Pericardium fibroblast (primary cell): ENCODE results near the gene KRTAP6-3. TPM values are rescaled to one million over a fixed set of nuclear protein-coding genes. Genes with fewer than 3 reads are reported as not detected.

Source experiments
- total RNA-seq: library from RNA; depleted of rRNA; stranded (reverse); fragments of >200 nt; gene quantifications from 2 replicates; pipeline ENCODE4 v1.2.3, GENCODE V29; 2015

KRTAP6-3 gene
- total RNA-seq: not detected in 2 replicates

DNA sequence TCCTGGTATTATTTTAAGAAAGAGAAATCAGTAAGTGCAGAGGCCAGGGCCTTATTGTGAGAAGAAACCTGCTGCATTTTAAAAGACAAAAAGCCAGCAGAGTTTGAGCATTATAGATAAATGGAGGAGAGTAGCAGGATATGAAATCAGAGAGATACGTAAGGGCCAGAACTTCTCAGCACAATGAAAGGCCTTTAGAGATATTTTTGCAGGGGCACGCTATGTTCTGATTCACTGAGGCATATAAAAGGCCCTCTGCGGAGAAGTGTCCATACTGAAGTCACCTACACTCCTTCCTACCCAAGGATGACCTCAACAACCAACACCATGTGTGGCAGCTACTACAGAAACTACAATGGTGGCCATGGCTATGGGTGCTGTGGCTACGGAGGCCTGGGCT is at the start of gene KRTAP6-3:
Gene KRTAP6-3, plus strand, starts transcription at position 301 of the 400 bp plus-strand sequence. Its CDS starts 6 bp downstream, at position 307.

GRCh38 chr21:30561264-30561895 is 30.9 kb upstream of the KRTAP6-3 start, which contains the start of gene KRTAP19-7:
Gene KRTAP19-7 (minus strand): TSS chr21:30561314. CDS start chr21:30561289, 25 bp downstream.

DNA sequence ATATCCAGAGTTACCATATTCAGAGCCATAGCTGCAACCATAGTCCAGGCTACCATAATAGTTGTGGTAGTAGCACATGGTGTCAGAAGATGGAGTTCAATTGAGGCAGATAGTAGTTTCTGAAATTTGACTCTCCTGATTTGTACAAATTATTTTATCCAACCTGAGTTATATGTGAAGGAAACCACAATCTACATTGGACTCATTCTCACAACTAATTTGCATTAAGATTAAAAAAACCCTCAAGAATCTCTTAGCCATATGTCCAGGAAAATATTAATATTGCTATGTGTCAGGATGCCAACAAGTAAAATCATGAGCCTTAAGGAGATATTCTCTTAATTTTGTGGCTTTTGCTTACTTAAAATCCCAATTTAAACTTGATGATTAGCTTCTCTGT is 1.9 kb upstream of the KRTAP6-3 start, which contains the start of gene KRTAP22-2:
Gene KRTAP22-2, minus strand, starts transcription at position 101 of the 400 bp plus-strand sequence.

DNA sequence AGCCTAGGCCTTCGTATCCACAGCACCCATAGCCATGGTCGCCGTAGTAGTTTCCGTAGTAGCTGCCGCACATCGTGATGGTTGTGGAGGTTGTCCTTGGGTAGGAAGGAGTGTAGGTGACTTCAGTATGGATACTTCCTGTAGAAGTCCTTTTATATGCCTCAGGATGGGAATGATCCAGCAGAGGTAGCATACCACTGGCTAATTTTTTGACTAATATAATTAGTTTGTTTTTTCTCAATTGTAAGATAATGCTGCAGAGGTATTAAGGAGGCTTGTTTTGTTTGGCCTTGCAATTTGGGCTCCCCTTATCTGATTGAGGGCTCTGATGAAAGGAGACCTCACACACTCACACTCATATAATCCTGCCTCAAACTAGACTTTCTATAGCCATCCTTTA is 6.6 kb downstream of the KRTAP6-3 start, which contains the start of gene KRTAP6-2:
Gene KRTAP6-2, minus strand, starts transcription at position 101 of the 400 bp plus-strand sequence. Its CDS starts 28 bp downstream, at position 73.

DNA sequence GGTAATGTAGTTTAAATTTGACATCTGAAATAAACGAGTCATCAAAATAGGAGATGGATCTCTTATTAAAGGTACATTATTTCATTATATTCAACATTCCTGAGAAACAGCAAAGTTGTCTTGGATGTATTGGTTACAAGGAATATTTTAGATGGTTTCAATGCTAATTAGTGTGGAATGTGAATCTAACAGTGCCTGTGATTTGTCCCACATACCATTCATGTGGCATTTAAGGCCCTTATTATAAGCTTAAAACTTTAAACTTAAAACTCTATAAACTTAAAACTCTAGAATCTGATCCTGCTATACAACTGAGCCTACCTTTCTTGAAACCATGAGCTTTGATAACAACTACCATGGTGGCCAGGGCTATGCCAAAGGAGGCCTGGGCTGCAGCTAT is 8.5 kb downstream of the KRTAP6-3 start, which contains the start of gene KRTAP22-1:
Gene KRTAP22-1, plus strand, starts transcription at position 301 of the 400 bp plus-strand sequence.

GRCh38 chr21:30613836-30614235 is 21.6 kb downstream of the KRTAP6-3 start, which contains the start of gene KRTAP6-1:
Gene KRTAP6-1 (minus strand): TSS chr21:30613930. CDS start chr21:30613904, 26 bp downstream.

DNA sequence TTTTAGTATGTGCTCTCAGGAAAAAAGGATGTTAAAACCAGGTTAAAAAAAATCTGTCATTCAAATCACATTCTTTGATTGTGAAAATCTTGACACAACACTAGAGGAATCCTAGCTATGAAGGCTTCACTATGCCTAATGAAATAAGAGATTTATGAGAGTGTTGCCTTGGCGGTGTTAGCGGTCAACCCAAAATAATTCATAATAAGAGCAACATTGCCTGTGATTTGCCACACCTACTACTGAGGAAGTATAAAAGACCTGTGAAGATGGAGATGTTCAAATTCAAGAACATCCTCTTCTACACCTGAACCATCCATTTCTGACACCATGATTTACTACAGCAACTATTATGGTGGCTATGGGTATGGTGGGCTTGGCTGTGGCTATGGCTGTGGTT is 23.9 kb downstream of the KRTAP6-3 start, which contains the start of gene KRTAP20-1:
Gene KRTAP20-1, plus strand, starts transcription at position 301 of the 400 bp plus-strand sequence. Its CDS starts 30 bp downstream, at position 331.

GRCh38 chr21:30620522-30620921 is 28.3 kb downstream of the KRTAP6-3 start, which contains the start of gene KRTAP20-4:
Gene KRTAP20-4 (plus strand): TSS chr21:30620627.

DNA sequence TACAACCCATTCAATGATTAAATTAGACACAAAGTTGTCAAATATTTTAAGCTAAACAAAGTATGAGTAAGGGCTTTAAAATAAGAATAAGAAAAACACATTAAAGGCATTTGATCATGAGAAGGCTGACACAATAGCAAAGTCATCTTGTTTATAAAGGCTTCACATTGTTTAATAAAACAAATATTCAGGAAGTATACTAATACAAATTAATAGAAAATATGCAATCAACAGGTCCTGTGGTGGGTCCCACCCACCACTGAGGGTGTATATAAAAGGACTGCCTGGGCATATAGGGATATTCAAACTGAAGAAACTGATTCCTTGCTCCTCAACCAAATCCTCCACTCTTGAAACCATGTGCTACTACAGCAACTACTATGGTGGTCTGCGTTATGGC is 42.7 kb downstream of the KRTAP6-3 start, which contains the start of gene KRTAP20-2:
Gene KRTAP20-2, plus strand, starts transcription at position 301 of the 400 bp plus-strand sequence. Its CDS starts 58 bp downstream, at position 359.

DNA sequence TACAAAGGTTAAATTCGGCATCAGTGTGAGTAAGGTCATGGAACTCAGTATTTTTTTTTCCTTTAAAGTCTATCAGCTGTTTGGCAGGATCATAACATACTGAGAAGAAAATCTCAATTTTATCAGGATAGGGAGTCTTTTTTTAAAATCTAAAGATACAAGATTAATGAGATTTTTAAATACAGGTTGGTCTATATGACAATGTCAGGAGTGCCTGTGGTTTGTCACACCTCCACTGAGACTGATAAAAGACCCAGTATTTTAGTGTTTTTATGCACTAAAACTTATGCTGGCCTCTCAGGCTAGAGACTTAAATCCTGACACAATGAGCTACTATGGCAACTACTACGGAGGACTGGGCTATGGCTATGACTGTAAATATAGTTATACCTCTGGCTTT is 50.3 kb downstream of the KRTAP6-3 start, which contains the start of gene KRTAP20-3:
Gene KRTAP20-3, plus strand, starts transcription at position 301 of the 400 bp plus-strand sequence.

Other genes starting within 250 kb of the KRTAP6-3 start
- gene KRTAP23-1, start 243.8 kb upstream of the KRTAP6-3 start, total RNA-seq: not detected in 2 replicates
- not detected in 2 replicates for gene KRTAP13-2, start 220.2 kb upstream of the KRTAP6-3 start, total RNA-seq
- gene KRTAP13-1, start 196.4 kb upstream of the KRTAP6-3 start, total RNA-seq: not detected in 2 replicates
- not detected in 2 replicates for gene KRTAP13-3, start 166.5 kb upstream of the KRTAP6-3 start, total RNA-seq
- not detected in 2 replicates for gene KRTAP13-4, start 162.2 kb upstream of the KRTAP6-3 start, total RNA-seq
- gene KRTAP15-1, start 152.2 kb upstream of the KRTAP6-3 start, total RNA-seq: not detected in 2 replicates
- not detected in 2 replicates for gene KRTAP19-1, start 112.1 kb upstream of the KRTAP6-3 start, total RNA-seq
- gene KRTAP19-2, start 105.0 kb upstream of the KRTAP6-3 start, total RNA-seq: not detected in 2 replicates
- not detected in 2 replicates for gene KRTAP19-3, start 100.4 kb upstream of the KRTAP6-3 start, total RNA-seq
- gene KRTAP19-4, start 95.3 kb upstream of the KRTAP6-3 start, total RNA-seq: not detected in 2 replicates
- gene KRTAP19-5, start 90.3 kb upstream of the KRTAP6-3 start, total RNA-seq: not detected in 2 replicates
- gene KRTAP19-6, start 50.6 kb upstream of the KRTAP6-3 start, total RNA-seq: not detected in 2 replicates
- gene KRTAP19-7, start 31.1 kb upstream of the KRTAP6-3 start, total RNA-seq: not detected in 2 replicates
- gene KRTAP22-2, start 2.0 kb upstream of the KRTAP6-3 start, total RNA-seq: not detected in 2 replicates
- gene KRTAP6-2, start 6.5 kb downstream of the KRTAP6-3 start, total RNA-seq: not detected in 2 replicates
- not detected in 2 replicates for gene KRTAP22-1, start 8.6 kb downstream of the KRTAP6-3 start, total RNA-seq
- not detected in 2 replicates for gene KRTAP6-1, start 21.5 kb downstream of the KRTAP6-3 start, total RNA-seq
- not detected in 2 replicates for gene KRTAP20-1, start 24.0 kb downstream of the KRTAP6-3 start, total RNA-seq
- not detected in 2 replicates for gene KRTAP20-4, start 28.2 kb downstream of the KRTAP6-3 start, total RNA-seq
- gene KRTAP20-2, start 42.8 kb downstream of the KRTAP6-3 start, total RNA-seq: not detected in 2 replicates
- not detected in 2 replicates for gene KRTAP20-3, start 50.4 kb downstream of the KRTAP6-3 start, total RNA-seq
- gene KRTAP21-3, start 126.3 kb downstream of the KRTAP6-3 start, total RNA-seq: not detected in 2 replicates
- gene KRTAP21-2, start 154.8 kb downstream of the KRTAP6-3 start, total RNA-seq: not detected in 2 replicates
- gene KRTAP21-1, start 163.0 kb downstream of the KRTAP6-3 start, total RNA-seq: not detected in 2 replicates
- not detected in 2 replicates for gene KRTAP8-1, start 220.8 kb downstream of the KRTAP6-3 start, total RNA-seq
- gene KRTAP7-1, start 237.3 kb downstream of the KRTAP6-3 start, total RNA-seq: not detected in 2 replicates